Hematopoietic multipotent progenitor cell treated with erythropoietin and hydrocortisone succinate and interleukin-3 and kit ligand, for 4 days (in vitro differentiated cells): ENCODE measurements around the gene LAGE3.

ENCODE experiments used
- DNase-seq: peaks from one replicate; pipeline ENCODE4 v3.0.0-alpha.2; 2015

The LAGE3 gene

DNA sequence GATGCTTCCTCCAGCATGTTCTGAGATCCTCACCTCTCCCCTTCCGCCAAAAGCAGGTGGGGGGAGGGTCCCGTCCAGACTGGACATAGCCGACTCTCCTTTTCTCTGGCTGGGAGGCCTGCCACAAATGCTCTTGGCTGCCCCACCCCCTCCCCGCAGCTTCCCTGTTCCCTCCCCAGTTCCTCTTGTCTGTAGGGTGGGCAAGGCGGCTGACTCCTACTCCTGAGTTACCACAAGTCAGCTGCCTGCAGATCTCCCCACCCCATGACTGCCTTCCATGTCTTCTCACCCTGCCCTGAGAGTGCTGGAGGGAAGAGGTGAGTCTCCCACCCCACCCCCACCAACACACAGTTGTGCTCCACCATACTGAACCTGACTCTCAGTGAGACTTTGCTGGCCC, 47.7 kb downstream of the LAGE3 start:
- DNase-seq, result peak; percentile 65

DNA sequence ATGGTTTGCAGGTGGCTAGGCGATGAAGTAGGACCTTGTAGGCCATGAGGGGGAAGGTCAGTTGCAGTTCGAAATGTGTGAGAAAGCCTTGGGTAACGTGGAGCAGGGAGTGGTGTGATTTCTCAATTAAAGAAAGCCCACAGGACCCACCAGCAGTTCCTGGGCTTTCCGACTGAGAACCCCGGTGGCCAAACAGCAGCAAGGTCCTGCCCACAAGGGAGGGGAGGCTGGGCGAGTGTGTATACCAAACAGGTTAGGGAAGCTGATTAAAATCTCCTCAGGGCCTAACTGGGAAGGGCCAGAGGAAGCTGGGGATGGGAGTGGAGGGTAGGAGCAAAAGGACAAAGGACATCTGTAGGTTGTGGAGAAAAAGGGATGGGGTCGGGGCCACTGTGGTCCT, 48.2 kb downstream of the LAGE3 start:
- DNase-seq, result peak; percentile 61

GRCh38 chrX:154430479-154430878, 48.6 kb downstream of the LAGE3 start:
- peak; percentile 51 for DNase-seq

GRCh38 chrX:154429711-154430110, 49.4 kb downstream of the LAGE3 start:
- DNase-seq, result no peak

- DNase-seq, result peak; percentile 96
Observed at GRCh38 chrX:154428176-154429171, 50.6 kb downstream of the LAGE3 start, which contains the start of gene ATP6AP1. Gene ATP6AP1, plus strand, starts transcription at chrX:154428677. Its CDS starts 16 bp downstream, at chrX:154428693.
